ENCODE data around the gene DPP7.

Gene DPP7

DNA sequence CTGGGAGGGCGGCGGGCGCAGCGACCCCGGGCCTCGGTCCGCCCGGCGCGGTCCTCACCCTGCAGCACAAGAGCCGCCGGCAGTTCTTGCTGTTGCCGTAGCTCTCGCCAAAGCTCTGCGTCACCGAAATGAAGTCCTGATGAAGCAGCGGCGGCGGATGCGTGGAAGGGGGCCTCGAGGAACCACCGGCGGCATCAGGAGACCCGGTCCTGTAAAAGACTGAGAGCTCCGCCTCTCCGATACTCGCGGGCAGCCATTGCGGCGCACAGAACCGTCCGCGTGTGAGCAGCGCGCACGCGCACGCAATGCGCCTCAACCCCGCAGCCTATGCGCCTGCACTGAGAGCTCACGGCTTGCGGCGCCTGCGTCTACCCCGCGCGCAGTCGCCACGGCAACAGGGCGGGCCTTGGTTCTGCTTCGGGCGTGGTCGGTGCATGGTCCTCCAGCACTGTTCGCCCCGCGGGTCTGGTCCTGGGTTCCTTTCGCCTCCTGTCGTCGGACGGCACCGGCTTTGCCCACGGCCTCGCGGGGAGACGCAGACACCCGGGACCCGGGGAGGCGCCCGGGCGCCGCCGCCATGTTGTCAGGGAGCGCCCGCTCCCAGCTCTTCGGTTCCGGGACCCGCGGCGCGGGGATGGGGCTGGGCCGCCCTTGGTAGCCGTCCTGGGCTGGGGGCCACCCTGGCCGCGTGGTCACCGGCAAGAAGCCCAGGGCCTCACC is 15.1 kb upstream of the DPP7 start (continued):
- TF ChIP-seq, protein P1, sequence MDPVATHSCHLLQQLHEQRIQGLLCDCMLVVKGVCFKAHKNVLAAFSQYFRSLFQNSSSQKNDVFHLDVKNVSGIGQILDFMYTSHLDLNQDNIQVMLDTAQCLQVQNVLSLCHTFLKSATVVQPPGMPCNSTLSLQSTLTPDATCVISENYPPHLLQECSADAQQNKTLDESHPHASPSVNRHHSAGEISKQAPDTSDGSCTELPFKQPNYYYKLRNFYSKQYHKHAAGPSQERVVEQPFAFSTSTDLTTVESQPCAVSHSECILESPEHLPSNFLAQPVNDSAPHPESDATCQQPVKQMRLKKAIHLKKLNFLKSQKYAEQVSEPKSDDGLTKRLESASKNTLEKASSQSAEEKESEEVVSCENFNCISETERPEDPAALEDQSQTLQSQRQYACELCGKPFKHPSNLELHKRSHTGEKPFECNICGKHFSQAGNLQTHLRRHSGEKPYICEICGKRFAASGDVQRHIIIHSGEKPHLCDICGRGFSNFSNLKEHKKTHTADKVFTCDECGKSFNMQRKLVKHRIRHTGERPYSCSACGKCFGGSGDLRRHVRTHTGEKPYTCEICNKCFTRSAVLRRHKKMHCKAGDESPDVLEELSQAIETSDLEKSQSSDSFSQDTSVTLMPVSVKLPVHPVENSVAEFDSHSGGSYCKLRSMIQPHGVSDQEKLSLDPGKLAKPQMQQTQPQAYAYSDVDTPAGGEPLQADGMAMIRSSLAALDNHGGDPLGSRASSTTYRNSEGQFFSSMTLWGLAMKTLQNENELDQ (tag by site-specific recombination; IDR thresholded peaks at IDR 0.05; ENCODE audit: low read depth) = no peak
- no peak for TF ChIP-seq ZNF394 (tag by site-specific recombination; IDR thresholded peaks at IDR 0.05; ENCODE audit: borderline replicate concordance)
- TF ChIP-seq TCF7L2 (IDR thresholded peaks at IDR 0.05; ENCODE audit: borderline replicate concordance, low read depth, low read length) = no peak
- TF ChIP-seq, protein P2, sequence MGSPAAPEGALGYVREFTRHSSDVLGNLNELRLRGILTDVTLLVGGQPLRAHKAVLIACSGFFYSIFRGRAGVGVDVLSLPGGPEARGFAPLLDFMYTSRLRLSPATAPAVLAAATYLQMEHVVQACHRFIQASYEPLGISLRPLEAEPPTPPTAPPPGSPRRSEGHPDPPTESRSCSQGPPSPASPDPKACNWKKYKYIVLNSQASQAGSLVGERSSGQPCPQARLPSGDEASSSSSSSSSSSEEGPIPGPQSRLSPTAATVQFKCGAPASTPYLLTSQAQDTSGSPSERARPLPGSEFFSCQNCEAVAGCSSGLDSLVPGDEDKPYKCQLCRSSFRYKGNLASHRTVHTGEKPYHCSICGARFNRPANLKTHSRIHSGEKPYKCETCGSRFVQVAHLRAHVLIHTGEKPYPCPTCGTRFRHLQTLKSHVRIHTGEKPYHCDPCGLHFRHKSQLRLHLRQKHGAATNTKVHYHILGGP (tag by site-specific recombination; IDR thresholded peaks at IDR 0.05) = no peak
- peak; percentile 67 for TF ChIP-seq ZEB2 (tag by site-specific recombination; IDR thresholded peaks at IDR 0.05)
- TF ChIP-seq KLF9 (tag by site-specific recombination; IDR thresholded peaks at IDR 0.05; ENCODE audit: low read depth) = peak; percentile 71
- TF ChIP-seq ZNF324 (tag by site-specific recombination; IDR thresholded peaks at IDR 0.05) = peak; percentile 60; the same call in 1 of the 2 replicates
- TF ChIP-seq, protein P3, sequence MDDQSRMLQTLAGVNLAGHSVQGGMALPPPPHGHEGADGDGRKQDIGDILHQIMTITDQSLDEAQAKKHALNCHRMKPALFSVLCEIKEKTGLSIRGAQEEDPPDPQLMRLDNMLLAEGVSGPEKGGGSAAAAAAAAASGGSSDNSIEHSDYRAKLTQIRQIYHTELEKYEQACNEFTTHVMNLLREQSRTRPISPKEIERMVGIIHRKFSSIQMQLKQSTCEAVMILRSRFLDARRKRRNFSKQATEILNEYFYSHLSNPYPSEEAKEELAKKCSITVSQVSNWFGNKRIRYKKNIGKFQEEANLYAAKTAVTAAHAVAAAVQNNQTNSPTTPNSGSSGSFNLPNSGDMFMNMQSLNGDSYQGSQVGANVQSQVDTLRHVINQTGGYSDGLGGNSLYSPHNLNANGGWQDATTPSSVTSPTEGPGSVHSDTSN (CRISPR knock-in tag; IDR thresholded peaks at IDR 0.05) = peak; percentile 81; the same call in 1 of the 2 replicates
- no peak for TF ChIP-seq MZF1 (tag by site-specific recombination; IDR thresholded peaks at IDR 0.05; ENCODE audit: borderline replicate concordance)
- no peak for TF ChIP-seq ZNF416 (tag by site-specific recombination; IDR thresholded peaks at IDR 0.05)
- TF ChIP-seq, protein P4, sequence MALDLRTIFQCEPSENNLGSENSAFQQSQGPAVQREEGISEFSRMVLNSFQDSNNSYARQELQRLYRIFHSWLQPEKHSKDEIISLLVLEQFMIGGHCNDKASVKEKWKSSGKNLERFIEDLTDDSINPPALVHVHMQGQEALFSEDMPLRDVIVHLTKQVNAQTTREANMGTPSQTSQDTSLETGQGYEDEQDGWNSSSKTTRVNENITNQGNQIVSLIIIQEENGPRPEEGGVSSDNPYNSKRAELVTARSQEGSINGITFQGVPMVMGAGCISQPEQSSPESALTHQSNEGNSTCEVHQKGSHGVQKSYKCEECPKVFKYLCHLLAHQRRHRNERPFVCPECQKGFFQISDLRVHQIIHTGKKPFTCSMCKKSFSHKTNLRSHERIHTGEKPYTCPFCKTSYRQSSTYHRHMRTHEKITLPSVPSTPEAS (tag by site-specific recombination; IDR thresholded peaks at IDR 0.05) = no peak
- TF ChIP-seq, protein P5, sequence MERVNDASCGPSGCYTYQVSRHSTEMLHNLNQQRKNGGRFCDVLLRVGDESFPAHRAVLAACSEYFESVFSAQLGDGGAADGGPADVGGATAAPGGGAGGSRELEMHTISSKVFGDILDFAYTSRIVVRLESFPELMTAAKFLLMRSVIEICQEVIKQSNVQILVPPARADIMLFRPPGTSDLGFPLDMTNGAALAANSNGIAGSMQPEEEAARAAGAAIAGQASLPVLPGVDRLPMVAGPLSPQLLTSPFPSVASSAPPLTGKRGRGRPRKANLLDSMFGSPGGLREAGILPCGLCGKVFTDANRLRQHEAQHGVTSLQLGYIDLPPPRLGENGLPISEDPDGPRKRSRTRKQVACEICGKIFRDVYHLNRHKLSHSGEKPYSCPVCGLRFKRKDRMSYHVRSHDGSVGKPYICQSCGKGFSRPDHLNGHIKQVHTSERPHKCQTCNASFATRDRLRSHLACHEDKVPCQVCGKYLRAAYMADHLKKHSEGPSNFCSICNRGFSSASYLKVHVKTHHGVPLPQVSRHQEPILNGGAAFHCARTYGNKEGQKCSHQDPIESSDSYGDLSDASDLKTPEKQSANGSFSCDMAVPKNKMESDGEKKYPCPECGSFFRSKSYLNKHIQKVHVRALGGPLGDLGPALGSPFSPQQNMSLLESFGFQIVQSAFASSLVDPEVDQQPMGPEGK (tag by site-specific recombination; IDR thresholded peaks at IDR 0.05) = peak; percentile 24; the same call in 1 of the 2 replicates
- TF ChIP-seq ZNF211 (tag by site-specific recombination; IDR thresholded peaks at IDR 0.05; ENCODE audit: low read depth) = no peak
- peak; percentile 91 for TF ChIP-seq ZNF335 (tag by site-specific recombination; conservative IDR thresholded peaks at IDR 0.05)
- peak; percentile 41; the same call in 1 of the 2 replicates for TF ChIP-seq KLF10 (tag by site-specific recombination; IDR thresholded peaks at IDR 0.05)
- TF ChIP-seq KLF16 (tag by site-specific recombination; IDR thresholded peaks at IDR 0.05) = peak; percentile 41
- no peak for TF ChIP-seq ZNF48 (tag by site-specific recombination; IDR thresholded peaks at IDR 0.05)
- TF ChIP-seq, protein P6, sequence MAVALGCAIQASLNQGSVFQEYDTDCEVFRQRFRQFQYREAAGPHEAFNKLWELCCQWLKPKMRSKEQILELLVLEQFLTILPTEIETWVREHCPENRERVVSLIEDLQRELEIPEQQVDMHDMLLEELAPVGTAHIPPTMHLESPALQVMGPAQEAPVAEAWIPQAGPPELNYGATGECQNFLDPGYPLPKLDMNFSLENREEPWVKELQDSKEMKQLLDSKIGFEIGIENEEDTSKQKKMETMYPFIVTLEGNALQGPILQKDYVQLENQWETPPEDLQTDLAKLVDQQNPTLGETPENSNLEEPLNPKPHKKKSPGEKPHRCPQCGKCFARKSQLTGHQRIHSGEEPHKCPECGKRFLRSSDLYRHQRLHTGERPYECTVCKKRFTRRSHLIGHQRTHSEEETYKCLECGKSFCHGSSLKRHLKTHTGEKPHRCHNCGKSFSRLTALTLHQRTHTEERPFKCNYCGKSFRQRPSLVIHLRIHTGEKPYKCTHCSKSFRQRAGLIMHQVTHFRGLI (tag by site-specific recombination; IDR thresholded peaks at IDR 0.05) = no peak
- TF ChIP-seq OVOL3 (tag by site-specific recombination; IDR thresholded peaks at IDR 0.05) = no peak
- no peak for TF ChIP-seq ZNF138 (tag by site-specific recombination; IDR thresholded peaks at IDR 0.05; ENCODE audit: borderline replicate concordance)
- TF ChIP-seq, protein P7, sequence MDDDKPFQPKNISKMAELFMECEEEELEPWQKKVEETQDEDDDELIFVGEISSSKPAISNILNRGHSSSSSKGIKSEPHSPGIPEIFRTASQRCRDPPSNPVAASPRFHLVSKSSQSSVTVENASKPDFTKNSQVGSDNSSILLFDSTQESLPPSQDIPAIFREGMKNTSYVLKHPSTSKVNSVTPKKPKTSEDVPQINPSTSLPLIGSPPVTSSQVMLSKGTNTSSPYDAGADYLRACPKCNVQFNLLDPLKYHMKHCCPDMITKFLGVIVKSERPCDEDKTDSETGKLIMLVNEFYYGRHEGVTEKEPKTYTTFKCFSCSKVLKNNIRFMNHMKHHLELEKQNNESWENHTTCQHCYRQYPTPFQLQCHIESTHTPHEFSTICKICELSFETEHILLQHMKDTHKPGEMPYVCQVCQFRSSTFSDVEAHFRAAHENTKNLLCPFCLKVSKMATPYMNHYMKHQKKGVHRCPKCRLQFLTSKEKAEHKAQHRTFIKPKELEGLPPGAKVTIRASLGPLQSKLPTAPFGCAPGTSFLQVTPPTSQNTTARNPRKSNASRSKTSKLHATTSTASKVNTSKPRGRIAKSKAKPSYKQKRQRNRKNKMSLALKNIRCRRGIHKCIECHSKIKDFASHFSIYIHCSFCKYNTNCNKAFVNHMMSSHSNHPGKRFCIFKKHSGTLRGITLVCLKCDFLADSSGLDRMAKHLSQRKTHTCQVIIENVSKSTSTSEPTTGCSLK (tag by site-specific recombination; IDR thresholded peaks at IDR 0.05) = no peak
- TF ChIP-seq KLF7 (tag by site-specific recombination; IDR thresholded peaks at IDR 0.05; ENCODE audit: borderline replicate concordance) = peak; percentile 69; the same call in 1 of the 2 replicates
- no peak for TF ChIP-seq ZNF544 (tag by site-specific recombination; IDR thresholded peaks at IDR 0.05)
- TF ChIP-seq ZBTB8A (tag by site-specific recombination; IDR thresholded peaks at IDR 0.05) = peak; percentile 64
- no peak for TF ChIP-seq ZNF521 (tag by site-specific recombination; IDR thresholded peaks at IDR 0.05)
- TF ChIP-seq YY2 (tag by site-specific recombination; IDR thresholded peaks at IDR 0.05) = peak; percentile 86
